OCI-M2 (cell line): ENCODE measurements around the gene HBE1.
"Not testable (repeated sequence)": the region's sequence is repeated elsewhere in the genome, so short reads cannot be mapped to it uniquely, and the experiment has no call there.

Experiments used
- DNase-seq: peaks from one replicate; lab custom pipeline; 2025; ENCODE audit not compliant: unreplicated experiment; lab: John Stamatoyannopoulos, UW

HBE1 gene

GRCh38 chr11:5269715-5270147 is at the start of gene HBE1:
TSS of gene HBE1 (minus strand) at chr11:5269945. CDS start at chr11:5269890, 55 bp downstream.
- no peak for DNase-seq

GRCh38 chr11:5317292-5317691 is 47.5 kb upstream of the HBE1 start:
- DNase-seq = no peak

GRCh38 chr11:5313326-5314023 is 43.7 kb upstream of the HBE1 start:
- not testable (repeated sequence) for DNase-seq

- no peak for DNase-seq
Observed at GRCh38 chr11:5310423-5310822, 40.7 kb upstream of the HBE1 start.

GRCh38 chr11:5307256-5308019 is 37.7 kb upstream of the HBE1 start:
- no peak for DNase-seq

- no peak for DNase-seq
Observed at GRCh38 chr11:5304046-5304445, 34.3 kb upstream of the HBE1 start.

- no peak for DNase-seq
Observed at GRCh38 chr11:5303626-5304025, 33.9 kb upstream of the HBE1 start.

- no peak for DNase-seq
Observed at GRCh38 chr11:5301846-5302245, 32.1 kb upstream of the HBE1 start, which contains the start of gene OR51B4. TSS of gene OR51B4 (minus strand) at chr11:5301946. CDS start at chr11:5301946, 0 bp downstream.

GRCh38 chr11:5300251-5300650 is 30.5 kb upstream of the HBE1 start:
- no peak for DNase-seq

- no peak for DNase-seq
Observed at GRCh38 chr11:5298451-5298850, 28.7 kb upstream of the HBE1 start.

GRCh38 chr11:5297721-5298323 is 28.1 kb upstream of the HBE1 start:
- no peak for DNase-seq

GRCh38 chr11:5294342-5294995 is 24.7 kb upstream of the HBE1 start:
- not testable (repeated sequence) for DNase-seq

- no peak for DNase-seq
Observed at GRCh38 chr11:5293028-5293427, 23.3 kb upstream of the HBE1 start.

GRCh38 chr11:5291207-5291838 is 21.6 kb upstream of the HBE1 start:
- no peak for DNase-seq

GRCh38 chr11:5290106-5290505 is 20.4 kb upstream of the HBE1 start:
- DNase-seq = no peak

- no peak for DNase-seq
Observed at GRCh38 chr11:5289696-5290095, 20.0 kb upstream of the HBE1 start.

GRCh38 chr11:5288906-5289550 is 19.3 kb upstream of the HBE1 start:
- DNase-seq = no peak

GRCh38 chr11:5288108-5288905 is 18.6 kb upstream of the HBE1 start:
- DNase-seq = peak; percentile 67

GRCh38 chr11:5286901-5287300 is 17.2 kb upstream of the HBE1 start:
- no peak for DNase-seq

- DNase-seq = no peak
Observed at GRCh38 chr11:5286351-5286750, 16.6 kb upstream of the HBE1 start.
